Gastroesophageal sphincter (tissue), 4 donors: ENCODE measurements around the gene OMG. TPM values are rescaled to one million over a fixed set of nuclear protein-coding genes. Genes with fewer than 3 reads are reported as not detected.

Experiments
- ATAC-seq: fragments of 150-250 bp; one replicate; pipeline ENCODE4 v1.9.1; 2016; ENCODE audit warnings: mild to moderate bottlenecking, moderate library complexity
- H3K27ac ChIP-seq, 4 donors: fragments of 200-600 bp; sonication (generic) in 3 of 4; 1 replicate in 3 of 4; 2 replicates in 1 of 4; pipeline ENCODE4 v1.5.1; 2016 to 2019
- H3K27me3 ChIP-seq: fragments of 200-600 bp; sonication (generic); one replicate; pipeline ENCODE4 v1.5.1; 2019
- H3K36me3 ChIP-seq, 2 donors: fragments of 200-600 bp; sonication (generic); one replicate each; pipeline ENCODE4 v1.5.1; 2019; ENCODE audit warnings: control low read depth in 1 of 2
- H3K4me1 ChIP-seq, 3 donors: fragments of 200-600 bp; sonication (generic); 1 replicate in 2 of 3; 2 replicates in 1 of 3; pipeline ENCODE4 v1.5.1; 2016 to 2019; ENCODE audit warnings: control low read depth in 2 of 3
- H3K4me3 ChIP-seq, 2 donors: fragments of 200-600 bp; sonication (generic); one replicate each; pipeline ENCODE4 v1.5.1; 2019; ENCODE audit warnings: mild to moderate bottlenecking in 1 of 2, moderate library complexity in 1 of 2
- H3K9me3 ChIP-seq, 3 donors: fragments of 200-600 bp; sonication (generic); one replicate each; pipeline ENCODE4 v1.5.1; 2017 to 2019; ENCODE audit warnings: control low read depth in 2 of 3
- CTCF ChIP-seq, 4 experiments: fragments of 200-600 bp in 2 of 4; fragments of 450-650 bp in 2 of 4; sonication (generic) in 1 of 4; IDR thresholded peaks; one replicate each; pipeline ENCODE4 v1.5.1; 2017 to 2019; ENCODE audit warnings: antibody characterized with exemption in 4 of 4, mild to moderate bottlenecking in 2 of 4, moderate library complexity in 2 of 4
- EP300 ChIP-seq: sonication (generic); formaldehyde crosslinking; IDR thresholded peaks from one replicate; pipeline ENCODE4 v1.6.1; 2017; ENCODE audit warnings: antibody characterized with exemption, mild to moderate bottlenecking
- POLR2A ChIP-seq, 2 donors: fragments of 450-650 bp; IDR thresholded peaks; one replicate each; pipeline ENCODE4 v1.6.1; 2017; ENCODE audit warnings: antibody characterized with exemption in 2 of 2, mild to moderate bottlenecking in 2 of 2, moderate library complexity in 1 of 2
- POLR2AphosphoS5 ChIP-seq: sonication (generic); formaldehyde crosslinking; IDR thresholded peaks from one replicate; pipeline ENCODE4 v1.6.1; 2017; ENCODE audit warnings: antibody characterized with exemption
- WGBS, 2 donors: methylation state at CpG; one replicate each; pipeline ENCODE4 v1.1.5; 2018; ENCODE audit warnings: low coverage in 1 of 2; 5-methylcytosine and 5-hydroxymethylcytosine counted together
- total RNA-seq, 4 donors: library from RNA; depleted of rRNA; stranded (reverse); fragments of >200 nt; gene quantifications; one replicate each; pipeline ENCODE4 v1.1.0, GENCODE V29; 2016

The OMG gene
- total RNA-seq, 4 donors from 2014 or later: not detected

GRCh38 chr17:31251970-31252328 lies 45.1 kb downstream of the OMG start:
- TF ChIP-seq CTCF (IDR thresholded peaks at IDR 0.05): no peak
- no peak for TF ChIP-seq POLR2AphosphoS5
- TF ChIP-seq POLR2A (IDR thresholded peaks at IDR 0.05): no peak
- TF ChIP-seq EP300: no peak
- peaks cover 0 to 16% of the 10 kb centered on the region in 2 donors for H3K36me3 ChIP-seq
- H3K27ac ChIP-seq: no peak overlapping the region
- H3K27me3 ChIP-seq: no peaks in the 10 kb centered on the region
- H3K4me3 ChIP-seq: no peak overlapping the region
- ATAC-seq: no peak
- peaks cover 0 to 6% (median 0%) of the 10 kb centered on the region in 3 donors for H3K4me1 ChIP-seq
- no peaks in the 10 kb centered on the region for H3K9me3 ChIP-seq

GRCh38 chr17:31251105-31251969 lies 45.7 kb downstream of the OMG start:
- Histone ChIP-seq H3K4me3 (no peak overlapping the region), H3K9me3 (no peaks in the 10 kb centered on the region), H3K36me3 (peaks cover 0 to 23% of the 10 kb centered on the region in 2 donors), H3K27me3 (no peaks in the 10 kb centered on the region), H3K27ac (no peak overlapping the region), H3K4me1 (peaks cover 0 to 6% (median 0%) of the 10 kb centered on the region in 3 donors)
- ATAC-seq: no peak
- TF ChIP-seq CTCF (IDR thresholded peaks at IDR 0.05) (no peak), POLR2AphosphoS5 (no peak), POLR2A (IDR thresholded peaks at IDR 0.05) (no peak), EP300 (no peak)
- 71 to 87% methylated on average over 1 of the region's 1 CpG for WGBS, 2 donors

GRCh38 chr17:31250229-31250628 lies 46.8 kb downstream of the OMG start:
- Histone ChIP-seq H3K27ac (no peak overlapping the region), H3K4me1 (peaks cover 0 to 6% (median 0%) of the 10 kb centered on the region in 3 donors), H3K36me3 (peaks cover 0 to 28% of the 10 kb centered on the region in 2 donors), H3K9me3 (no peaks in the 10 kb centered on the region), H3K4me3 (no peak overlapping the region), H3K27me3 (no peaks in the 10 kb centered on the region)
- no peak for ATAC-seq
- no peak for TF ChIP-seq CTCF (IDR thresholded peaks at IDR 0.05)
- 46 to 86% methylated on average over 1 of the region's 1 CpG for WGBS, 2 donors

- TF ChIP-seq POLR2A (IDR thresholded peaks at IDR 0.05): no peak
- TF ChIP-seq POLR2AphosphoS5: no peak
- no peak for TF ChIP-seq EP300
- no peak for TF ChIP-seq CTCF (IDR thresholded peaks at IDR 0.05)
- Histone ChIP-seq H3K36me3 (peaks cover 0 to 32% of the 10 kb centered on the region in 2 donors), H3K9me3 (no peaks in the 10 kb centered on the region), H3K4me3 (no peak overlapping the region), H3K4me1 (peaks cover 0 to 6% (median 0%) of the 10 kb centered on the region in 3 donors), H3K27ac (no peak overlapping the region), H3K27me3 (no peaks in the 10 kb centered on the region)
- ATAC-seq: no peak
- WGBS, 2 donors: 69 to 82% methylated on average over 4 of the region's 4 CpGs
Measured at GRCh38 chr17:31249835-31250141, 47.3 kb downstream of the OMG start.
